Activated CD8-positive, alpha-beta memory T cell treated with anti-CD3 and anti-CD28 coated beads for 48 hours (primary cell): Measurements from ENCODE around the gene BAZ2A.
"Not testable (repeated sequence)": the region's sequence is repeated elsewhere in the genome, so short reads cannot be mapped to it uniquely, and the experiment has no call there.

ENCODE experiments used
- DNase-seq, 3 experiments: peaks; one replicate each; pipeline ENCODE4 v3.0.0-alpha.2; 2020; ENCODE audit warnings: low read depth in 2 of 3, low spot score in 2 of 3

Gene BAZ2A

GRCh38 chr12:56599041-56599440, 31.1 kb downstream of the BAZ2A start:
- no peak for DNase-seq

- DNase-seq = no peak
Observed at GRCh38 chr12:56596815-56597214, 33.3 kb downstream of the BAZ2A start.

- peak; percentile 18 to 44 (median 34) for DNase-seq
Observed at GRCh38 chr12:56593909-56594621, 36.1 kb downstream of the BAZ2A start.

GRCh38 chr12:56591961-56592360, 38.2 kb downstream of the BAZ2A start:
- no peak for DNase-seq

- no peak for DNase-seq
Observed at GRCh38 chr12:56591126-56591525, 39.0 kb downstream of the BAZ2A start.

GRCh38 chr12:56590237-56590830, 39.8 kb downstream of the BAZ2A start:
- no peak for DNase-seq

- no peak for DNase-seq
Observed at GRCh38 chr12:56589783-56590182, 40.3 kb downstream of the BAZ2A start.

- DNase-seq = no peak
Observed at GRCh38 chr12:56585098-56585497, 45.0 kb downstream of the BAZ2A start.

GRCh38 chr12:56581418-56582145, 48.5 kb downstream of the BAZ2A start:
- peak in 1 of 3 experiments; percentile 18 for DNase-seq

GRCh38 chr12:56578983-56579546, 51.1 kb downstream of the BAZ2A start:
- no peak for DNase-seq

GRCh38 chr12:56577248-56577647, 52.9 kb downstream of the BAZ2A start:
- DNase-seq = not testable (repeated sequence)

- DNase-seq = no peak
Observed at GRCh38 chr12:56574210-56574609, 55.9 kb downstream of the BAZ2A start.

GRCh38 chr12:56572288-56572687, 57.8 kb downstream of the BAZ2A start:
- DNase-seq = no peak

- DNase-seq = no peak
Observed at GRCh38 chr12:56571121-56571520, 59.0 kb downstream of the BAZ2A start.

GRCh38 chr12:56568146-56568545, 62.0 kb downstream of the BAZ2A start:
- DNase-seq = no peak

- DNase-seq = no peak
Observed at GRCh38 chr12:56565510-56566101, 64.5 kb downstream of the BAZ2A start.

- DNase-seq = no peak
Observed at GRCh38 chr12:56551070-56551469, 79.1 kb downstream of the BAZ2A start.

- DNase-seq = no peak
Observed at GRCh38 chr12:56546680-56547079, 83.4 kb downstream of the BAZ2A start.
